ENCODE results near the gene GRIK3.

Gene GRIK3

GRCh38 chr1:36876990-36877389, 157.3 kb downstream of the GRIK3 start:
- H3K4me1 ChIP-seq (ENCODE audit: control insufficient read depth in 5 of 5, insufficient read depth in 5 of 5, low read length in 5 of 5): no peaks in the 10 kb centered on the region
- H3K27ac ChIP-seq (ENCODE audit: low read depth, low read length): no peak overlapping the region
- no peaks in the 10 kb centered on the region for H3K9me3 ChIP-seq (ENCODE audit: control insufficient read depth in 5 of 5, low read length in 5 of 5)
- H3K4me3 ChIP-seq (ENCODE audit: low read depth in 1 of 5, low read length in 5 of 5): no peak overlapping the region
- H3K27me3 ChIP-seq (ENCODE audit: control insufficient read depth in 5 of 5, insufficient read depth in 4 of 5, low read length in 5 of 5): peaks cover 0 to 14% (median 10%) of the 10 kb centered on the region in 5 donors
- H3K36me3 ChIP-seq (ENCODE audit: control insufficient read depth in 5 of 5, insufficient read depth in 5 of 5, low read length in 5 of 5): no peaks in the 10 kb centered on the region
- no peak overlapping the region for H3K9ac ChIP-seq (ENCODE audit: low read length in 5 of 5)

- Histone ChIP-seq H3K4me3 (ENCODE audit: low read depth in 1 of 5, low read length in 5 of 5) (no peak overlapping the region), H3K9ac (ENCODE audit: low read length in 5 of 5) (no peak overlapping the region), H3K4me1 (ENCODE audit: control insufficient read depth in 5 of 5, insufficient read depth in 5 of 5, low read length in 5 of 5) (no peaks in the 10 kb centered on the region), H3K9me3 (ENCODE audit: control insufficient read depth in 5 of 5, low read length in 5 of 5) (no peaks in the 10 kb centered on the region), H3K36me3 (ENCODE audit: control insufficient read depth in 5 of 5, insufficient read depth in 5 of 5, low read length in 5 of 5) (no peaks in the 10 kb centered on the region), H3K27me3 (ENCODE audit: control insufficient read depth in 5 of 5, insufficient read depth in 4 of 5, low read length in 5 of 5) (peaks cover 0 to 11% (median 5%) of the 10 kb centered on the region in 5 donors), H3K27ac (ENCODE audit: low read depth, low read length) (no peak overlapping the region)
Observed at GRCh38 chr1:36874271-36875060, 159.8 kb downstream of the GRIK3 start.

GRCh38 chr1:36872858-36873257, 161.5 kb downstream of the GRIK3 start:
- Histone ChIP-seq H3K27me3 (ENCODE audit: control insufficient read depth in 5 of 5, insufficient read depth in 4 of 5, low read length in 5 of 5) (peaks cover 0 to 18% (median 5%) of the 10 kb centered on the region in 5 donors), H3K4me3 (ENCODE audit: low read depth in 1 of 5, low read length in 5 of 5) (no peak overlapping the region), H3K9ac (ENCODE audit: low read length in 5 of 5) (no peak overlapping the region), H3K27ac (ENCODE audit: low read depth, low read length) (no peak overlapping the region), H3K4me1 (ENCODE audit: control insufficient read depth in 5 of 5, insufficient read depth in 5 of 5, low read length in 5 of 5) (no peaks in the 10 kb centered on the region), H3K9me3 (ENCODE audit: control insufficient read depth in 5 of 5, low read length in 5 of 5) (no peaks in the 10 kb centered on the region), H3K36me3 (ENCODE audit: control insufficient read depth in 5 of 5, insufficient read depth in 5 of 5, low read length in 5 of 5) (no peaks in the 10 kb centered on the region)

GRCh38 chr1:36872126-36872754, 162.1 kb downstream of the GRIK3 start:
- no peaks in the 10 kb centered on the region for H3K36me3 ChIP-seq (ENCODE audit: control insufficient read depth in 5 of 5, insufficient read depth in 5 of 5, low read length in 5 of 5)
- H3K27me3 ChIP-seq (ENCODE audit: control insufficient read depth in 5 of 5, insufficient read depth in 4 of 5, low read length in 5 of 5): peaks cover 0 to 17% (median 4%) of the 10 kb centered on the region in 5 donors
- H3K4me3 ChIP-seq (ENCODE audit: low read depth in 1 of 5, low read length in 5 of 5): no peak overlapping the region
- H3K27ac ChIP-seq (ENCODE audit: low read depth, low read length): no peak overlapping the region
- no peak overlapping the region for H3K9ac ChIP-seq (ENCODE audit: low read length in 5 of 5)
- no peaks in the 10 kb centered on the region for H3K4me1 ChIP-seq (ENCODE audit: control insufficient read depth in 5 of 5, insufficient read depth in 5 of 5, low read length in 5 of 5)
- no peaks in the 10 kb centered on the region for H3K9me3 ChIP-seq (ENCODE audit: control insufficient read depth in 5 of 5, low read length in 5 of 5)

- no peak overlapping the region for H3K4me3 ChIP-seq (ENCODE audit: low read depth in 1 of 5, low read length in 5 of 5)
- no peak overlapping the region for H3K27ac ChIP-seq (ENCODE audit: low read depth, low read length)
- no peaks in the 10 kb centered on the region for H3K4me1 ChIP-seq (ENCODE audit: control insufficient read depth in 5 of 5, insufficient read depth in 5 of 5, low read length in 5 of 5)
Observed at GRCh38 chr1:36871146-36871971, 163.0 kb downstream of the GRIK3 start.

GRCh38 chr1:36869826-36870225, 164.5 kb downstream of the GRIK3 start:
- H3K4me1 ChIP-seq (ENCODE audit: control insufficient read depth in 5 of 5, insufficient read depth in 5 of 5, low read length in 5 of 5): no peaks in the 10 kb centered on the region
- H3K27me3 ChIP-seq (ENCODE audit: control insufficient read depth in 5 of 5, insufficient read depth in 4 of 5, low read length in 5 of 5): peaks cover 0 to 17% (median 5%) of the 10 kb centered on the region in 5 donors
- no peak overlapping the region for H3K4me3 ChIP-seq (ENCODE audit: low read depth in 1 of 5, low read length in 5 of 5)
- no peak overlapping the region for H3K27ac ChIP-seq (ENCODE audit: low read depth, low read length)
- no peaks in the 10 kb centered on the region for H3K9me3 ChIP-seq (ENCODE audit: control insufficient read depth in 5 of 5, low read length in 5 of 5)
- H3K36me3 ChIP-seq (ENCODE audit: control insufficient read depth in 5 of 5, insufficient read depth in 5 of 5, low read length in 5 of 5): no peaks in the 10 kb centered on the region
- H3K9ac ChIP-seq (ENCODE audit: low read length in 5 of 5): no peak overlapping the region

More at GRCh38 chr1:36871146-36871971, 163.0 kb downstream of the GRIK3 start:
- H3K9ac ChIP-seq (ENCODE audit: low read length in 5 of 5): no peak overlapping the region
- H3K27me3 ChIP-seq (ENCODE audit: control insufficient read depth in 5 of 5, insufficient read depth in 4 of 5, low read length in 5 of 5): peaks cover 0 to 17% (median 7%) of the 10 kb centered on the region in 5 donors
- H3K9me3 ChIP-seq (ENCODE audit: control insufficient read depth in 5 of 5, low read length in 5 of 5): no peaks in the 10 kb centered on the region
- no peaks in the 10 kb centered on the region for H3K36me3 ChIP-seq (ENCODE audit: control insufficient read depth in 5 of 5, insufficient read depth in 5 of 5, low read length in 5 of 5)

- no peaks in the 10 kb centered on the region for H3K4me1 ChIP-seq (ENCODE audit: control insufficient read depth in 5 of 5, insufficient read depth in 5 of 5, low read length in 5 of 5)
- no peak overlapping the region for H3K27ac ChIP-seq (ENCODE audit: low read depth, low read length)
- H3K27me3 ChIP-seq (ENCODE audit: control insufficient read depth in 5 of 5, insufficient read depth in 4 of 5, low read length in 5 of 5): peaks cover 0 to 17% (median 3%) of the 10 kb centered on the region in 5 donors
- H3K9me3 ChIP-seq (ENCODE audit: control insufficient read depth in 5 of 5, low read length in 5 of 5): no peaks in the 10 kb centered on the region
- no peaks in the 10 kb centered on the region for H3K36me3 ChIP-seq (ENCODE audit: control insufficient read depth in 5 of 5, insufficient read depth in 5 of 5, low read length in 5 of 5)
- no peak overlapping the region for H3K9ac ChIP-seq (ENCODE audit: low read length in 5 of 5)
- no peak overlapping the region for H3K4me3 ChIP-seq (ENCODE audit: low read depth in 1 of 5, low read length in 5 of 5)
Observed at GRCh38 chr1:36869054-36869453, 165.3 kb downstream of the GRIK3 start.

- Histone ChIP-seq H3K9me3 (ENCODE audit: control insufficient read depth in 5 of 5, low read length in 5 of 5) (no peaks in the 10 kb centered on the region), H3K4me1 (ENCODE audit: control insufficient read depth in 5 of 5, insufficient read depth in 5 of 5, low read length in 5 of 5) (no peaks in the 10 kb centered on the region), H3K36me3 (ENCODE audit: control insufficient read depth in 5 of 5, insufficient read depth in 5 of 5, low read length in 5 of 5) (no peaks in the 10 kb centered on the region), H3K27me3 (ENCODE audit: control insufficient read depth in 5 of 5, insufficient read depth in 4 of 5, low read length in 5 of 5) (peaks cover 4 to 17% (median 8%) of the 10 kb centered on the region in 5 donors), H3K27ac (ENCODE audit: low read depth, low read length) (no peak overlapping the region), H3K9ac (ENCODE audit: low read length in 5 of 5) (no peak overlapping the region), H3K4me3 (ENCODE audit: low read depth in 1 of 5, low read length in 5 of 5) (no peak overlapping the region)
Observed at GRCh38 chr1:36867575-36867974, 166.7 kb downstream of the GRIK3 start.

GRCh38 chr1:36866169-36866814, 168.0 kb downstream of the GRIK3 start:
- H3K27ac ChIP-seq (ENCODE audit: low read depth, low read length): no peak overlapping the region
- H3K36me3 ChIP-seq (ENCODE audit: control insufficient read depth in 5 of 5, insufficient read depth in 5 of 5, low read length in 5 of 5): no peaks in the 10 kb centered on the region
- H3K27me3 ChIP-seq (ENCODE audit: control insufficient read depth in 5 of 5, insufficient read depth in 4 of 5, low read length in 5 of 5): peaks cover 4 to 17% (median 8%) of the 10 kb centered on the region in 5 donors
- H3K4me1 ChIP-seq (ENCODE audit: control insufficient read depth in 5 of 5, insufficient read depth in 5 of 5, low read length in 5 of 5): no peaks in the 10 kb centered on the region
- H3K9ac ChIP-seq (ENCODE audit: low read length in 5 of 5): no peak overlapping the region
- no peaks in the 10 kb centered on the region for H3K9me3 ChIP-seq (ENCODE audit: control insufficient read depth in 5 of 5, low read length in 5 of 5)
- no peak overlapping the region for H3K4me3 ChIP-seq (ENCODE audit: low read depth in 1 of 5, low read length in 5 of 5)
